Gastroesophageal sphincter (tissue), 4 donors: ENCODE results near the gene MCM7. TPM values are rescaled to one million over a fixed set of nuclear protein-coding genes. Genes with fewer than 3 reads are reported as not detected.

Source experiments
- ATAC-seq: fragments of 150-250 bp; one replicate; pipeline ENCODE4 v1.9.1; 2016; ENCODE audit warnings: mild to moderate bottlenecking, moderate library complexity
- H3K27ac ChIP-seq, 4 donors: fragments of 200-600 bp; sonication (generic) in 3 of 4; 1 replicate in 3 of 4; 2 replicates in 1 of 4; pipeline ENCODE4 v1.5.1; 2016 to 2019
- H3K27me3 ChIP-seq: fragments of 200-600 bp; sonication (generic); one replicate; pipeline ENCODE4 v1.5.1; 2019
- H3K36me3 ChIP-seq, 2 donors: fragments of 200-600 bp; sonication (generic); one replicate each; pipeline ENCODE4 v1.5.1; 2019; ENCODE audit warnings: control low read depth in 1 of 2
- H3K4me1 ChIP-seq, 3 donors: fragments of 200-600 bp; sonication (generic); 1 replicate in 2 of 3; 2 replicates in 1 of 3; pipeline ENCODE4 v1.5.1; 2016 to 2019; ENCODE audit warnings: control low read depth in 2 of 3
- H3K4me3 ChIP-seq, 2 donors: fragments of 200-600 bp; sonication (generic); one replicate each; pipeline ENCODE4 v1.5.1; 2019; ENCODE audit warnings: mild to moderate bottlenecking in 1 of 2, moderate library complexity in 1 of 2
- H3K9me3 ChIP-seq, 3 donors: fragments of 200-600 bp; sonication (generic); one replicate each; pipeline ENCODE4 v1.5.1; 2017 to 2019; ENCODE audit warnings: control low read depth in 2 of 3
- CTCF ChIP-seq, 4 experiments: fragments of 200-600 bp in 2 of 4; fragments of 450-650 bp in 2 of 4; sonication (generic) in 1 of 4; IDR thresholded peaks; one replicate each; pipeline ENCODE4 v1.5.1; 2017 to 2019; ENCODE audit warnings: antibody characterized with exemption in 4 of 4, mild to moderate bottlenecking in 2 of 4, moderate library complexity in 2 of 4
- EP300 ChIP-seq: sonication (generic); formaldehyde crosslinking; IDR thresholded peaks from one replicate; pipeline ENCODE4 v1.6.1; 2017; ENCODE audit warnings: antibody characterized with exemption, mild to moderate bottlenecking
- POLR2A ChIP-seq, 2 donors: fragments of 450-650 bp; IDR thresholded peaks; one replicate each; pipeline ENCODE4 v1.6.1; 2017; ENCODE audit warnings: antibody characterized with exemption in 2 of 2, mild to moderate bottlenecking in 2 of 2, moderate library complexity in 1 of 2
- POLR2AphosphoS5 ChIP-seq: sonication (generic); formaldehyde crosslinking; IDR thresholded peaks from one replicate; pipeline ENCODE4 v1.6.1; 2017; ENCODE audit warnings: antibody characterized with exemption
- WGBS, 2 donors: methylation state at CpG; one replicate each; pipeline ENCODE4 v1.1.5; 2018; ENCODE audit warnings: low coverage in 1 of 2; 5-methylcytosine and 5-hydroxymethylcytosine counted together
- total RNA-seq, 4 donors: library from RNA; depleted of rRNA; stranded (reverse); fragments of >200 nt; gene quantifications; one replicate each; pipeline ENCODE4 v1.1.0, GENCODE V29; 2016

Gene MCM7
- total RNA-seq, 4 donors from 2014 or later, result 30.7 to 52.0 (median 45.1) TPM

- peaks cover 15 to 85% of the 10 kb centered on the region in 2 donors for H3K36me3 ChIP-seq
- 80 to 98% methylated on average over 1 to 5 of the region's 5 CpGs for WGBS, 2 donors
- H3K27me3 ChIP-seq, result no peaks in the 10 kb centered on the region
- no peak overlapping the region for H3K27ac ChIP-seq
- H3K9me3 ChIP-seq, result peaks cover 0 to 25% (median 0%) of the 10 kb centered on the region in 3 donors
- peaks cover 0 to 17% (median 0%) of the 10 kb centered on the region in 3 donors for H3K4me1 ChIP-seq
- H3K4me3 ChIP-seq, result no peak overlapping the region
- TF ChIP-seq POLR2AphosphoS5, result no peak
- TF ChIP-seq CTCF (IDR thresholded peaks at IDR 0.05), result no peak
- no peak for TF ChIP-seq POLR2A (IDR thresholded peaks at IDR 0.05)
- no peak for TF ChIP-seq EP300
- ATAC-seq, result no peak
These were observed 31.2 kb downstream of the MCM7 start for GRCh38 chr7:100069991-100070390.

GRCh38 chr7:100066953-100067352 lies 34.2 kb downstream of the MCM7 start:
- H3K4me1 ChIP-seq, result peaks cover 0 to 19% (median 0%) of the 10 kb centered on the region in 3 donors
- no peak overlapping the region for H3K27ac ChIP-seq
- WGBS, 2 donors, result 62% methylated on average over 6 of the region's 7 CpGs; no CpG with 5 or more reads in 1 of the 2 donors
- TF ChIP-seq EP300 (no peak), POLR2A (IDR thresholded peaks at IDR 0.05) (no peak), POLR2AphosphoS5 (no peak), CTCF (IDR thresholded peaks at IDR 0.05) (no peak)
- H3K4me3 ChIP-seq, result no peak overlapping the region
- H3K36me3 ChIP-seq, result peaks cover 9 to 84% of the 10 kb centered on the region in 2 donors
- H3K27me3 ChIP-seq, result no peaks in the 10 kb centered on the region
- no peak for ATAC-seq
- peaks cover 0 to 17% (median 0%) of the 10 kb centered on the region in 3 donors for H3K9me3 ChIP-seq

GRCh38 chr7:100065452-100066186 lies 35.6 kb downstream of the MCM7 start:
- no peak overlapping the region for H3K4me3 ChIP-seq
- TF ChIP-seq EP300 (no peak), POLR2AphosphoS5 (peak; percentile 92), POLR2A (IDR thresholded peaks at IDR 0.05) (no peak), CTCF (IDR thresholded peaks at IDR 0.05) (no peak)
- peaks cover 0 to 19% (median 0%) of the 10 kb centered on the region in 3 donors for H3K4me1 ChIP-seq
- H3K27me3 ChIP-seq, result no peaks in the 10 kb centered on the region
- peaks cover 0 to 84% of the 10 kb centered on the region in 2 donors for H3K36me3 ChIP-seq
- WGBS, 2 donors, result 30 to 52% methylated on average over 8 of the region's 8 CpGs
- H3K27ac ChIP-seq, result peak overlapping the region; percentile 17 to 76 (median 56)
- ATAC-seq, result peak; percentile 90
- peaks cover 0 to 4% (median 0%) of the 10 kb centered on the region in 3 donors for H3K9me3 ChIP-seq

GRCh38 chr7:100064162-100064561 lies 37.0 kb downstream of the MCM7 start:
- Histone ChIP-seq H3K4me3 (no peak overlapping the region), H3K9me3 (no peaks in the 10 kb centered on the region), H3K36me3 (peaks cover 0 to 84% of the 10 kb centered on the region in 2 donors), H3K27me3 (no peaks in the 10 kb centered on the region), H3K27ac (no peak overlapping the region), H3K4me1 (peaks cover 0 to 19% (median 0%) of the 10 kb centered on the region in 3 donors)
- 77 to 82% methylated on average over 7 to 9 of the region's 9 CpGs for WGBS, 2 donors
- no peak for TF ChIP-seq POLR2AphosphoS5
- no peak for ATAC-seq

GRCh38 chr7:100063376-100063775 lies 37.8 kb downstream of the MCM7 start:
- WGBS, 2 donors, result 72 to 92% methylated on average over 3 of the region's 4 CpGs

More at GRCh38 chr7:100063376-100063775, 37.8 kb downstream of the MCM7 start:
- Histone ChIP-seq H3K27ac (no peak overlapping the region), H3K27me3 (no peaks in the 10 kb centered on the region), H3K36me3 (peaks cover 0 to 84% of the 10 kb centered on the region in 2 donors), H3K4me1 (peaks cover 0 to 19% (median 0%) of the 10 kb centered on the region in 3 donors), H3K4me3 (no peak overlapping the region), H3K9me3 (no peaks in the 10 kb centered on the region)
- TF ChIP-seq POLR2AphosphoS5, result no peak
- ATAC-seq, result no peak
